ENCODE measurements around the gene REG4. TPM values are rescaled to one million over a fixed set of nuclear protein-coding genes. Genes with fewer than 3 reads are reported as not detected.

Gene REG4
- total and polyA plus RNA-seq, 2 of the 13 experiments (the other 11 are each of a cell fraction or from before 2014, with no cell fraction given), result not detected

GRCh38 chr1:119783354-119784185 is 27.7 kb downstream of the REG4 start (continued):
- TF ChIP-seq ARHGAP35 (CRISPR knock-in tag; IDR thresholded peaks at IDR 0.05; ENCODE audit: borderline replicate concordance), result no peak
- peak; percentile 32; the same call in 1 of the 2 replicates for TF ChIP-seq KAT8 (CRISPR knock-in tag; IDR thresholded peaks at IDR 0.05)
- TF ChIP-seq THRA (CRISPR knock-in tag; IDR thresholded peaks at IDR 0.05; ENCODE audit: borderline replicate concordance), result peak; percentile 48; the same call in 1 of the 2 replicates
- TF ChIP-seq TEAD3 (CRISPR knock-in tag; optimal IDR thresholded peaks at IDR 0.05; ENCODE audit: borderline replicate concordance), result no peak
- no peak for TF ChIP-seq ZNF329 (CRISPR knock-in tag; IDR thresholded peaks at IDR 0.05; ENCODE audit: low read depth)
- TF ChIP-seq ZNF276 (CRISPR knock-in tag; IDR thresholded peaks at IDR 0.05; ENCODE audit: low read depth), result no peak
- TF ChIP-seq LCORL (IDR thresholded peaks at IDR 0.05), result no peak
- 0 out of 2 replicates have a peak, but pooled peaks have one; percentile 36 for TF ChIP-seq LCORL (CRISPR knock-in tag; IDR thresholded peaks at IDR 0.05)
- peak; percentile 94 for TF ChIP-seq CEBPB (IDR thresholded peaks at IDR 0.05; ENCODE audit: borderline replicate concordance, low read depth, low read length)
- TF ChIP-seq RFX1 (IDR thresholded peaks at IDR 0.05), result no peak
- no peak for TF ChIP-seq SOX6 (IDR thresholded peaks at IDR 0.05)
- TF ChIP-seq SOX6 (CRISPR knock-in tag; IDR thresholded peaks at IDR 0.05), result peak; percentile 56; the same call in 1 of the 2 replicates
- TF ChIP-seq, protein P1, sequence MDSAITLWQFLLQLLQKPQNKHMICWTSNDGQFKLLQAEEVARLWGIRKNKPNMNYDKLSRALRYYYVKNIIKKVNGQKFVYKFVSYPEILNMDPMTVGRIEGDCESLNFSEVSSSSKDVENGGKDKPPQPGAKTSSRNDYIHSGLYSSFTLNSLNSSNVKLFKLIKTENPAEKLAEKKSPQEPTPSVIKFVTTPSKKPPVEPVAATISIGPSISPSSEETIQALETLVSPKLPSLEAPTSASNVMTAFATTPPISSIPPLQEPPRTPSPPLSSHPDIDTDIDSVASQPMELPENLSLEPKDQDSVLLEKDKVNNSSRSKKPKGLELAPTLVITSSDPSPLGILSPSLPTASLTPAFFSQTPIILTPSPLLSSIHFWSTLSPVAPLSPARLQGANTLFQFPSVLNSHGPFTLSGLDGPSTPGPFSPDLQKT (CRISPR knock-in tag; IDR thresholded peaks at IDR 0.05; ENCODE audit: borderline replicate concordance), result no peak
- TF ChIP-seq ZNF7 (CRISPR knock-in tag; IDR thresholded peaks at IDR 0.05), result no peak
- no peak for TF ChIP-seq NFRKB (IDR thresholded peaks at IDR 0.05)
- no peak for TF ChIP-seq PHF8 (CRISPR knock-in tag; IDR thresholded peaks at IDR 0.05)
- TF ChIP-seq ZNF616 (CRISPR knock-in tag; IDR thresholded peaks at IDR 0.05; ENCODE audit: low read depth), result no peak
- TF ChIP-seq, protein P2, sequence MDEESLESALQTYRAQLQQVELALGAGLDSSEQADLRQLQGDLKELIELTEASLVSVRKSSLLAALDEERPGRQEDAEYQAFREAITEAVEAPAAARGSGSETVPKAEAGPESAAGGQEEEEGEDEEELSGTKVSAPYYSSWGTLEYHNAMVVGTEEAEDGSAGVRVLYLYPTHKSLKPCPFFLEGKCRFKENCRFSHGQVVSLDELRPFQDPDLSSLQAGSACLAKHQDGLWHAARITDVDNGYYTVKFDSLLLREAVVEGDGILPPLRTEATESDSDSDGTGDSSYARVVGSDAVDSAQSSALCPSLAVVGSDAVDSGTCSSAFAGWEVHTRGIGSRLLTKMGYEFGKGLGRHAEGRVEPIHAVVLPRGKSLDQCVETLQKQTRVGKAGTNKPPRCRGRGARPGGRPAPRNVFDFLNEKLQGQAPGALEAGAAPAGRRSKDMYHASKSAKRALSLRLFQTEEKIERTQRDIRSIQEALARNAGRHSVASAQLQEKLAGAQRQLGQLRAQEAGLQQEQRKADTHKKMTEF (CRISPR knock-in tag; IDR thresholded peaks at IDR 0.05), result no peak
- no peak for TF ChIP-seq REL (CRISPR knock-in tag; conservative IDR thresholded peaks at IDR 0.05)
- TF ChIP-seq ZNF607 (CRISPR knock-in tag; IDR thresholded peaks at IDR 0.05; ENCODE audit: borderline replicate concordance), result no peak
- TF ChIP-seq, protein P3, sequence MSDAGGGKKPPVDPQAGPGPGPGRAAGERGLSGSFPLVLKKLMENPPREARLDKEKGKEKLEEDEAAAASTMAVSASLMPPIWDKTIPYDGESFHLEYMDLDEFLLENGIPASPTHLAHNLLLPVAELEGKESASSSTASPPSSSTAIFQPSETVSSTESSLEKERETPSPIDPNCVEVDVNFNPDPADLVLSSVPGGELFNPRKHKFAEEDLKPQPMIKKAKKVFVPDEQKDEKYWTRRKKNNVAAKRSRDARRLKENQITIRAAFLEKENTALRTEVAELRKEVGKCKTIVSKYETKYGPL (CRISPR knock-in tag; IDR thresholded peaks at IDR 0.05), result peak; percentile 30; the same call in 1 of the 2 replicates
- no peak for TF ChIP-seq CHD4 (IDR thresholded peaks at IDR 0.05; ENCODE audit: borderline replicate concordance, low read length)
- no peak for TF ChIP-seq XBP1 (CRISPR knock-in tag; IDR thresholded peaks at IDR 0.05)
- no peak for TF ChIP-seq HNF4G (IDR thresholded peaks at IDR 0.05; ENCODE audit: borderline replicate concordance, low read depth, low read length)
- 0 out of 2 replicates have a peak, but pooled peaks have one; percentile 16 for TF ChIP-seq HNF4G (CRISPR knock-in tag; IDR thresholded peaks at IDR 0.05; ENCODE audit: borderline replicate concordance, low read depth)

All from HepG2 (cell line).